Left hindlimb (tissue), 1 donor: ENCODE data around the gene MXRA7.
"Not testable (repeated sequence)": the region's sequence is repeated elsewhere in the genome, so short reads cannot be mapped to it uniquely, and the experiment has no call there.

ENCODE experiments used
- DNase-seq: peaks from one replicate; pipeline ENCODE4 v3.0.0-alpha.2; 2018

MXRA7 gene

GRCh38 chr17:76735586-76736348 lies 25.0 kb upstream of the MXRA7 start:
- no peak for DNase-seq

- no peak for DNase-seq
Observed at GRCh38 chr17:76735006-76735405, 24.2 kb upstream of the MXRA7 start.

- no peak for DNase-seq
Observed at GRCh38 chr17:76734080-76734840, 23.5 kb upstream of the MXRA7 start.

- no peak for DNase-seq
Observed at GRCh38 chr17:76733618-76733957, 22.8 kb upstream of the MXRA7 start.

- no peak for DNase-seq
Observed at GRCh38 chr17:76732734-76733617, 22.2 kb upstream of the MXRA7 start.

GRCh38 chr17:76731800-76732733 lies 21.3 kb upstream of the MXRA7 start:
- not testable (repeated sequence) for DNase-seq

- no peak for DNase-seq
Observed at GRCh38 chr17:76727745-76728456, 17.1 kb upstream of the MXRA7 start.

GRCh38 chr17:76726776-76727718 lies 16.3 kb upstream of the MXRA7 start, which contains the start of gene METTL23:
Gene METTL23, plus strand, starts transcription at chr17:76726839. Its CDS starts 2,872 bp downstream, at chr17:76729711.
- peak; percentile 89 for DNase-seq

- DNase-seq: peak; percentile 98
Observed at GRCh38 chr17:76726231-76726775, 15.5 kb upstream of the MXRA7 start, which contains the start of gene JMJD6. Gene JMJD6, minus strand, starts transcription at chr17:76726606. Its CDS starts 131 bp downstream, at chr17:76726475.

GRCh38 chr17:76725580-76726230 lies 14.9 kb upstream of the MXRA7 start:
- peak; percentile 69 for DNase-seq

GRCh38 chr17:76723812-76724211 lies 13.0 kb upstream of the MXRA7 start:
- DNase-seq: no peak

- DNase-seq: not testable (repeated sequence)
Observed at GRCh38 chr17:76722977-76723376, 12.2 kb upstream of the MXRA7 start.

GRCh38 chr17:76722279-76722678 lies 11.5 kb upstream of the MXRA7 start:
- no peak for DNase-seq

- DNase-seq: no peak
Observed at GRCh38 chr17:76721463-76721862, 10.7 kb upstream of the MXRA7 start.

- DNase-seq: no peak
Observed at GRCh38 chr17:76720941-76721340, 10.2 kb upstream of the MXRA7 start.

GRCh38 chr17:76720211-76720610 lies 9.4 kb upstream of the MXRA7 start:
- no peak for DNase-seq

- DNase-seq: no peak
Observed at GRCh38 chr17:76718516-76718915, 7.8 kb upstream of the MXRA7 start.

GRCh38 chr17:76716839-76717215 lies 6.1 kb upstream of the MXRA7 start:
- no peak for DNase-seq

GRCh38 chr17:76716146-76716838 lies 5.5 kb upstream of the MXRA7 start:
- no peak for DNase-seq
